HG03460 (cell line): ENCODE measurements around the gene PACS1.
A peak's percentile ranks its signal among the peaks of the same experiment; 100 is the strongest.
"Not testable (repeated sequence)": the region's sequence is repeated elsewhere in the genome, so short reads cannot be mapped to it uniquely, and the experiment has no call there.

Experiments
- ATAC-seq: cut with Tn5 transposase; IDR thresholded peaks from one replicate; pipeline ENCODE4 v1.9.1; 2021; ENCODE audit not compliant: unreplicated experiment

PACS1 gene

DNA sequence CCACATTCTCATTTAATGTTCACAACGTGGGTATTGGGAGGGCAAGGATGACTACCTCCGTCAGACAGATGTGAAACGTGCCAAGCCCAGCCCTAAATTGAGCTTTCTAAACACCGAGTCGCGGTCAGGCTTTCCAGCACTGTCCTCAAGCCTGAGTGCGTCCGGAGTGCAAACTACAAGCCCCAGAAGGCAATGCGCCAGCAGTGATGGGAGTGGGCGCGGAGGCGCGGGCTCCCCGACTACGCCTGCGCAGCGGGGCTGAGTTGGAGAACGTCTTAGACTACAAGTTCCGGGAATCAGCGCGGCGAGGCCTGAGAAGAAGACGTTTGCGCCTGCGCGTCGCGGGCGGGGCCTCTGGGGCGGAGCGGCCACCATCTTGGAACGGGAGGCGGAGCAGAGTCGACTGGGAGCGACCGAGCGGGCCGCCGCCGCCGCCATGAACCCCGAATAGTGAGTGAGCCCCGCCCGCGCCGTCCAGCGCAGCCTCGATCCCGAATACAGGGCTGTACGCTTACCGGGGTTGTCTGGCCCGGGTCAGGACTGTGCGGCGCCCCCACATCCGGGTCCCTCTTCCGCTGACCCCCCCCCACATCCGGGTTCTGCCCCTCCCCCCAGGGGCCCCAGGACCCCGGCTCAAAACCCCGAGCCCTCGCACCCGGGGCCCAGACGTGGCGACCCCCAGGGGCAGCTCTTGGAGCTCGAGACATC is 198.3 kb downstream of the PACS1 start, which contains the start of gene RAB1B:
Gene RAB1B, plus strand, starts transcription at position 396 of the 708 bp plus-strand sequence. Its CDS starts 41 bp downstream, at position 437.
- peak; percentile 79 for ATAC-seq

DNA sequence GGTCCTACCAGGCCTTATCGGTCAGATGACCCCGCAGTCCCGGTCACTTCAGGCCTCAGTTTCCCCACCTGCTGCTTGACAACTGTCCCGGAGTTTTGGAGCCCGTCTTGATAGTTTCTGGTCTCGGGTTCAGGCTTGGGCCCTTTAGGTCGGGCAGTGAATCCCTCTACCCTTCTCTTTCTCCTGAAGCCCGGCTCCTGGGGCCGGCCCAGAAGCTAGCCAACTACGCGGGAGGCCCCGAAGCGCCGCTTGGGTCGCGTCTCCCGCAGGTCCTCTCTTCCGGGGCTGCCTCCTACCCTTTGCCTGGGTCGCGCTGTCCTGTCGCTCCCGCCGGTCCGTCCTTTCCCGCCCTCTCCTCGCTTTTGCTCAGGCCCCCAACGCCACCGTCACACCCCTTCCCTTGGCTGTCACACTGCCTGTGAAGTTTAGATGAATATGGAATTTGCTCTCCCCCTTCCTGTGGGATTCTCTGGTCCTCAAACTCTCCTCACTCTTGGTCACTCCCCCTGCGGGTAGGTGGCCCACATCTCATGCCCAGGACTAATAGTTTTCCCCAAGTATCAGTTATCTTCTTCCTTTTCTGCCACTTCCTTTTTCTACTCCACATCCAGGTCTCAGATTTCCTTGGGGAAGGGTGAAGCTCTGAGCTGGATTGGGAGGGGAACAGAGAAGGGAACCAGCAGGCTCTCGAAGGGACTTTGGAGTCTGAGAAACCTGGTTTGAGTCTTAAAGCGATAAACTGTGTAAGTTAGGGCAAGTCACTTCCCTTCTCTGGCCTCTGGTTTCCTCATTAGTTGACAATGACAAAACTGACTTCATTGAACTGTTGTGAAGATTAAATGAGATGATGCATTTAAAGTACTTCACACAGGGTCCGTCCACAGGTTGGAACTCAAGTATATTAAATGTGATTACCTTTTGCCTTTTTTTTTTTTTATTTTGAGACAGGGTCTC is 199.2 kb downstream of the PACS1 start:
- no peak for ATAC-seq

DNA sequence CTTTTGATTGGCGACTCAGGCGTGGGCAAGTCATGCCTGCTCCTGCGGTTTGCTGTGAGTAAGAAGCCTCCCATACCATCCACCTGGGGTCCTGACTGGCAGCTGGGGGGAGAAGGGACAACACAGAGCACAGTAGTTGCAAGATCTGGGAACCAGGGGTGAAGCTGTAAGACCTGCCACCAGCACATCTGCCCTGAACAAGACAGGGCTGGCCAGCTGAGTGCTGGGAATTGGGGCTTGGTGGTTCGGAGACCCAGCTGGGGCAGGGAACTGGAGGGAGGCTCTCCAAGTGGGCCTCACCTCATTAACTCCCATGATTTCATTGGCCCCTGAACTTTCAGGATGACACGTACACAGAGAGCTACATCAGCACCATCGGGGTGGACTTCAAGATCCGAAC is 201.7 kb downstream of the PACS1 start:
- ATAC-seq, result no peak

DNA sequence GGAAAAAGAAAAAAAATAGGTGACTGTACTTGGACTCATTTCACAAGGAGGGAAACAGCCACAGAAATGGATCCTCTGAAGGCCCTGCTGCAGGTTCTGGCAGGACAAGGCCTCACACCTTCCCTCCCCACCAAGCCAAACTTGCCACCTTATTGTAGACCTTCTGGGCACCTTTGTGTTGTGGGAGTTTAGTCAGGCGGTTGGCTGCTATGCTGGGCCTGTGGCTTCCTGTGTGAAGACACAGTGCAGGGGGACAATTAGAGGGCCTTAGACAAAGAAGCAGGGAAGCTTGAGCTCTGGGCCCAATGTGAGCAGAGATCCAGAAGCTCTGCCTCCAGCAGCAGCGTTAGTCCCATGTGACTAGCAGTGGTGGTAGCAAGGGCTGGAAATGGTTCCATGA is 202.5 kb downstream of the PACS1 start:
- no peak for ATAC-seq

- ATAC-seq, result no peak
Measured at GRCh38 chr11:66274219-66274618, 204.1 kb downstream of the PACS1 start.

DNA sequence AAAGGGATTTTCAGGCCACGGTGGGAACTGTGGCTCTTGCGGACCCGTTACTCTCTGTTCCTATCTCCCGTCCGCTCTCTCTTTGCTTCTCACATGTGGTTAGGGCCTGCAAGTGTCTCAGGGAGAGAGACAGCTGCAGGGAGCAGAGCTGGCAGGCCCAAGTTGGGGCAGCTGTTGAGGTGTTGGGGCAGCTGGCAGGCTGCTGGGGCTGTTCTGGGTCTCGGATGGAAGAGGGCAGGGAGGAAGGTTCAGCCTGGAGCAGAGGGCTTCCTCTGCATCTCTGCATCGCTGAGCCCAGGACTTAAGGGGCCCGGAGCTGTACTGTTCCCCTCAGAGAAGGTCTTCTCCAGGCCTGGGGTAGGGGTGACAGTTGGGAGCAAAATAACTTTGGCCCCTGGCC is 205.3 kb downstream of the PACS1 start:
- ATAC-seq, result no peak

DNA sequence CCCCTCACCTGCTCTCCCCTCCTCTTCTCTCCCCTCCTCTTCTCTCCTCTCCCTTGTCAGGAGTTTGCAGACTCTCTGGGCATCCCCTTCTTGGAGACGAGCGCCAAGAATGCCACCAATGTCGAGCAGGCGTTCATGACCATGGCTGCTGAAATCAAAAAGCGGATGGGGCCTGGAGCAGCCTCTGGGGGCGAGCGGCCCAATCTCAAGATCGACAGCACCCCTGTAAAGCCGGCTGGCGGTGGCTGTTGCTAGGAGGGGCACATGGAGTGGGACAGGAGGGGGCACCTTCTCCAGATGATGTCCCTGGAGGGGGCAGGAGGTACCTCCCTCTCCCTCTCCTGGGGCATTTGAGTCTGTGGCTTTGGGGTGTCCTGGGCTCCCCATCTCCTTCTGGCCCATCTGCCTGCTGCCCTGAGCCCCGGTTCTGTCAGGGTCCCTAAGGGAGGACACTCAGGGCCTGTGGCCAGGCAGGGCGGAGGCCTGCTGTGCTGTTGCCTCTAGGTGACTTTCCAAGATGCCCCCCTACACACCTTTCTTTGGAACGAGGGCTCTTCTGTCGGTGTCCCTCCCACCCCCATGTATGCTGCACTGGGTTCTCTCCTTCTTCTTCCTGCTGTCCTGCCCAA is 206.0 kb downstream of the PACS1 start:
- ATAC-seq, result no peak

- not testable (repeated sequence) for ATAC-seq
Measured at GRCh38 chr11:66276619-66277018, 206.5 kb downstream of the PACS1 start.

GRCh38 chr11:66277064-66277463 is 207.0 kb downstream of the PACS1 start:
- ATAC-seq, result not testable (repeated sequence)

DNA sequence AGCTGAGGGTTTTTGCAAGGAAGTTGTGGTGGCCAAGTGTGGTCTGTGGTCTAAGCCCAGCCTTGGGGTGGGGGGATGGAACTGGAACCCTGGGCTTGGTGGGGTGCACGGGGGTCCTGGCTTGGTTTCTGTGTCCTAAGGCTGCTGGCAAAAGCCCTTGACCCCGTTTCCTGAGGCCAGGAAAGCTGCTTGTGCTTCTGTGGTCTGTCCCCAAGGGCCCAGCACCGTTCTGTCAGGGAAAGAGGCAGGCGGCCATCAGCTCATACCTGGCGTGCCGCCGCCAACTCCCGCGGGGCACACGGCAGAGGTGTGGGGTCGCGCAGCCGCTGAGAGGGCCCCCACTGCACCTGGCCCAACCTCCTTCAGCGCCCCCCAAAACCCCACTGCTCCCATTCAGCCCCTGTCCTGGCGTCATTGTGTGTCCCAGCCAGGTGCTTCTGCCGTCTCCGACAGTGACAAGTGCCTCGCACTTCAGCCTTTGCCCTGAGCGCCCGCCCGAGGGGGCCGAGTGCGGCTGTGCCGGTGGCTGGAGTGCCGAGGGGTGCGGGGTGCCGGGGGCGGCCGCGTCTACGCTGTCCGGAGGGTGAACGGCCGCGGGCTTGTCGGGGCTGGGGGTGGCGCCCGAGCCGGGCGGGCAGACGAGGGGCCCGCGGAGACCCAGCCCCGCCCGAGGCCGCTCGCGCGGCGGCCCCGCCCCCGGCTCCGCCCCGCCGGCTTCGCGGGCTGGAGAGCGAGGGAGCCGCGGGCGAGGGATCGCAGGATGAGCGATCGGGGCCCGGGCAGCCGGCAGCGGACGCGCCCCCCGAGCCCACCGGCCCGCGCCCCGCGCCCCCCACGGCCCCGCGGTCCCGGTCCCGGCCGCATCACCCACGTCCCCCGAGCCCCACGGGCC is 207.6 kb downstream of the PACS1 start, which contains the start of gene CNIH2:
Gene CNIH2, plus strand, starts transcription at position 705 of the 892 bp plus-strand sequence. CDS start 282 bp downstream, outside the sequence.
- ATAC-seq, result no peak

- ATAC-seq, result no peak
Measured at GRCh38 chr11:66278363-66279091, 208.5 kb downstream of the PACS1 start.

DNA sequence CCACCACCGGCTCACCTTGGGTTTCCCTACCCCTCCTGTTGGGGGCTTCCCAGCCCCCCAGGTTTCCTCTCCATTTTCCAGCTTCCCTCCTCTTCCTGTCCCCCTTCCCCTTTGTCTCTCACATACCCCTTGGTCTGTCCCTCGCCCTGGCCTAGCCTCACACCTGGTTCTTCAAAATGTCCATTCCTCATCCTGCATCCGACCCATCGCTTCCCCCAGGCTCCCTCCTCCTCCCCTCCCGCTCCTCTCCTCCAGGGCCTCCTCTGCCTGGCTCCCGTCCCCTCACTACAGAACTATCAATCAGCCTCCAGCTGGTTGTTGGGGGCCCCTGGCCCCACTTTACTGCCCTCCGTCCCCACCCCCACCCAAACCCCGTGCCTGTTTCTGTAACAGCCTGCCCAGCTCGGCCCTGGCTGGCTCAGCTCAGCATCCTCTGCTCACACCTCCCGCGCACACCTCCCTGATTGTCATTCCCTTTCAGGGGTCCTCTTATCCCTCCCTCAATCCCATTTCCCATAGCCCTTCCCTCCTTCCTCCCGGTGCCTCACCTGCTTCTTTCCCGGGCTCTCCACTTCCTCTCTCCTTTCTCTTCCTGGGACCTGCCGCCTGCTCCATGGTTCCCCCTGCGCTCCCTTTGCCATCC is 209.1 kb downstream of the PACS1 start:
- no peak for ATAC-seq

GRCh38 chr11:66280428-66280827 is 210.4 kb downstream of the PACS1 start:
- no peak for ATAC-seq

DNA sequence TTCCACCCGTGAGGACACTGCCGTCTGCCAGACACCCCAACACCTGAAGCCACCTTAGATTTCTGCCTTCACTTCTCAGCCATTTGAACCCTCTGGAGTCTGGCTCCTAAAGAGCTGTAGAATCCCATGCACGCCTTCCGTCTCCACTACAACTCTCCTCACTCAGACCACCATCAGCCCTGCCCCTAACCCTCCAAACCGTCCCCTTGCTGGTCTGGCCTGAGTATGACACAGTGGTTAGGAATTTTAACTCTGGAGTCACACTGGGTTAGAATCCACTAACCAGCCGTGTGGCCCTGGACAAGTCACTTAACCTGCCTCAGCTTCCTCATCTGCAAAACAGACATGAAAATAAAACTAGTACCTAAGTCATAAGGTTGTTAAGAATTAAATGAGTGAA is 210.9 kb downstream of the PACS1 start:
- ATAC-seq, result no peak

- ATAC-seq, result no peak
Measured at GRCh38 chr11:66281776-66282467, 211.8 kb downstream of the PACS1 start.

GRCh38 chr11:66282468-66283455 is 212.7 kb downstream of the PACS1 start:
- ATAC-seq, result no peak

GRCh38 chr11:66283461-66284105 is 213.5 kb downstream of the PACS1 start:
- ATAC-seq, result no peak
